Coronary artery (tissue), 2 donors: Measurements from ENCODE around the gene ZNF594.

ENCODE experiments used
- DNase-seq: peaks from one replicate; pipeline ENCODE4 v3.0.0-alpha.2; 2017; ENCODE audit warnings: low spot score
- H3K27ac ChIP-seq, 2 donors: fragments of 200-600 bp; sonication (generic); one replicate each; pipeline ENCODE4 v1.5.1; 2016 to 2019
- H3K4me3 ChIP-seq: fragments of 200-600 bp; sonication (generic); 2 replicates; pipeline ENCODE4 v1.5.1; 2016; ENCODE audit warnings: mild to moderate bottlenecking, moderate library complexity
- TF ChIP-seq, protein P1 (sequence below): fragments of 200-600 bp; sonication (generic); IDR thresholded peaks from one replicate; pipeline ENCODE4 v1.5.1; 2019; ENCODE audit warnings: antibody characterized with exemption

ZNF594 gene

DNA sequence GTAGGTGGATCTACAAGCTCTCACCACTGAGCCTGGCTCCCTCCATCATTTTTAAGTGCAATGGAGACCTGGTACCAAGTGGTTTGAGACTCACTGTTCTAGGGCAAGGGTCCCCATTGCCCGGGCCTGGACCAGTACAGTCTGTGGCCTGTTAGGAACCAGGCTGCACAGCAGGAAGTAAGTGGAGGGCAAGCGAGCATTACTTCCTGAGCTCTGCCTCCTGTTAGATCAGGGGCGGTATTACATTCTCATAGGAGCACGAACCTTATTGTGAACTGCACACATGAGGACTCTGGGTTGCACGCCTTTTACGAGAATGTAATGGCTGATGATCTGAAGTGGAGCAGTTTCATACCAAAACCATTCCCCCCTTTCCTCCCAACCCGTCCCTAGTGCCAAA lies 6.8 kb upstream of the ZNF594 start:
- no peak for DNase-seq
- no peak overlapping the region for H3K4me3 ChIP-seq
- TF ChIP-seq, protein P1, sequence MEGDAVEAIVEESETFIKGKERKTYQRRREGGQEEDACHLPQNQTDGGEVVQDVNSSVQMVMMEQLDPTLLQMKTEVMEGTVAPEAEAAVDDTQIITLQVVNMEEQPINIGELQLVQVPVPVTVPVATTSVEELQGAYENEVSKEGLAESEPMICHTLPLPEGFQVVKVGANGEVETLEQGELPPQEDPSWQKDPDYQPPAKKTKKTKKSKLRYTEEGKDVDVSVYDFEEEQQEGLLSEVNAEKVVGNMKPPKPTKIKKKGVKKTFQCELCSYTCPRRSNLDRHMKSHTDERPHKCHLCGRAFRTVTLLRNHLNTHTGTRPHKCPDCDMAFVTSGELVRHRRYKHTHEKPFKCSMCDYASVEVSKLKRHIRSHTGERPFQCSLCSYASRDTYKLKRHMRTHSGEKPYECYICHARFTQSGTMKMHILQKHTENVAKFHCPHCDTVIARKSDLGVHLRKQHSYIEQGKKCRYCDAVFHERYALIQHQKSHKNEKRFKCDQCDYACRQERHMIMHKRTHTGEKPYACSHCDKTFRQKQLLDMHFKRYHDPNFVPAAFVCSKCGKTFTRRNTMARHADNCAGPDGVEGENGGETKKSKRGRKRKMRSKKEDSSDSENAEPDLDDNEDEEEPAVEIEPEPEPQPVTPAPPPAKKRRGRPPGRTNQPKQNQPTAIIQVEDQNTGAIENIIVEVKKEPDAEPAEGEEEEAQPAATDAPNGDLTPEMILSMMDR: no peak
- H3K27ac ChIP-seq: no peak overlapping the region

DNA sequence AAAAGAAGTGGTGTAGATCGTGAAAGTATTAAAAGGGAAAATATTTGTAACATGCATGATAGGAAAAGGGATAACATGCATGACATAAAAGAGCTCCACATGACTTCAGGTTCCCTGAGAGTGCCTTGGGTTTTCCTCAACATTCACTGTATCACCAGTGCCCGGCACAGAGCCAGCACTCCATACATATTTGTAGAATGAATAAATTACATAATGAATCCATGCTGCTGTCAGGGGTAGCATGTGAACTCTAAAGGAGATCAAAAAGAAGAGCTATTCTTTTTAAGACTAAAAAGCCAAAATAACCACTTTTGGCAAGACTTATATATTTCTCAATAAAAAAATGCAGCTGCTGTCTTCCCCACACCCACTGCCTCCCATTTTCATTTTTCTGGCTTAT lies 2.7 kb upstream of the ZNF594 start:
- no peak for DNase-seq
- TF ChIP-seq, protein P1: no peak
- H3K27ac ChIP-seq: no peak overlapping the region
- H3K4me3 ChIP-seq: no peak overlapping the region

DNA sequence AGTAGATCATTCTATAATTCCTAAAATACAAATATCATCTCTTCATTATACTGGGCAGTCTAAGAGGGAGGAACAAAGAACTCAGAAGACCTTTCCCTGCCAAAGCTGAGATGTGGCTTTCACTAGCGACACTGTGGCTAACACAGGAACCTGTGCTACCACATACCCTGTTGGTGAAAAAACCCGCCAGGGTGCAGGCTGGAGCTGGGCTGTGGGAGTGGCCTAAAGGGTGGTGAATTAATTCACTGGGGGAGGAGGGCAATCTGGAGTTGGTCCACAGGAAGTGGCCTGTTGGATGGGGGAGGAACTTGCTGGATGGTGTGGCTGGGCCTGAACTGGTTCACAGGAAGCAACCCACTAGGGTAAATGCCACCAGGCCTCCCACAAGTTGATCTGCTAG lies 7.4 kb downstream of the ZNF594 start:
- Histone ChIP-seq H3K4me3 (no peak overlapping the region), H3K27ac (no peak overlapping the region)
- no peak for DNase-seq
- TF ChIP-seq, protein P1: no peak

DNA sequence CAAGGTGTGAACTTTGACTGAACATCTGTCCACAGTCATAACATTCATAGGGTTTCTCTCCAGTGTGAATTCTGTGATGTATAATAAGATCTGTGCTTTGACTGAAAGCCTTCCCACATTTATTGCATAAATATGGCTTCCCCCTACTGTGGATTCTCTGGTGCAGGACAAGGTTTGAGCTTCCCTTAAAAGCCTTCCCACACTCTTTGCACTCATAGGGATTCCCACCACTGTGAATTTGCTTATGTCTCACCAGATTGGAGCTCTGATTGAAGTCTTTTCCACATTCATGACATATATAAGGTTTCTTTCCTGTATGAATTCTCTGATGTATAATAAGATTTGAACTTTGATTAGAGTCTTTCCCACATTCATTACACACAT lies 8.3 kb downstream of the ZNF594 start:
- no peak for DNase-seq
- TF ChIP-seq, protein P1: no peak
- H3K27ac ChIP-seq: no peak overlapping the region
- H3K4me3 ChIP-seq: no peak overlapping the region

DNA sequence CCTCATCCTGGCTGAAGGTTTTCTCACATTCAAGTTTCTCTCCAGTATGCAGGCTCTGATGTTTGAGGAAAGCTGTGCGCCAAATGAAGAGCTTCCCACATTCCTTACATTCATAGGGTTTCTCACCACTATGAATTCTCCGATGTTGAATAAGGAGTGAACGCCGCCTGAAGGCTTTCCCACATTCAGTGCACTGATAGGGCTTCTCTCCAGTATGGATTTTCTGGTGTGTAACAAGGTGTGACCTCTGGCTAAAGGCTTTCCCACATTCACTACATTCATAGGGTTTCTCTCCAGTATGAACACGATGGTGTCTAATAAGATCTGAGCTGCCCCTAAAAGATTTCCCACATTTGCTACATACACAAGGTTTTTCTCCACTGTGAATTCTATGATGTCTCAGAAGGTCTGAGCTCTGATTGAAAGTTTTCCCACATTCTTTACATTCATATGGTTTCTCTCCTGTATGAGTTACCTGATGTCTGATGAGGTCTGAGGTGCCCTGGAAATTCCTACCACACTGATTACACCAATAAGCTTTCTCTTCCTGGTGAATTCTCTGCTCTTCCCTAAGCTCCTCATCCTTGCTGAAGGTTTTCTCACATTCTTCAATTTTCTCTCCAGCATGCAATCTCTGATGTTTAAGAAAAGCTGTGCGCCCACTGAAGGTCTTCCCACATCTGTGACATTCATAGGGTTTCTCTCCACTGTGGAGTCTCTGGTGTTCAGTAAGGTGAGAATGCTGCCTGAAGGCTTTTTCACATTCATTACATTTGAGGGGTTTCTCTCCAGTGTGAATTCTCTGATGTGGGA lies 8.9 kb downstream of the ZNF594 start:
- no peak overlapping the region for H3K4me3 ChIP-seq
- TF ChIP-seq, protein P1: no peak
- no peak overlapping the region for H3K27ac ChIP-seq
- no peak for DNase-seq

DNA sequence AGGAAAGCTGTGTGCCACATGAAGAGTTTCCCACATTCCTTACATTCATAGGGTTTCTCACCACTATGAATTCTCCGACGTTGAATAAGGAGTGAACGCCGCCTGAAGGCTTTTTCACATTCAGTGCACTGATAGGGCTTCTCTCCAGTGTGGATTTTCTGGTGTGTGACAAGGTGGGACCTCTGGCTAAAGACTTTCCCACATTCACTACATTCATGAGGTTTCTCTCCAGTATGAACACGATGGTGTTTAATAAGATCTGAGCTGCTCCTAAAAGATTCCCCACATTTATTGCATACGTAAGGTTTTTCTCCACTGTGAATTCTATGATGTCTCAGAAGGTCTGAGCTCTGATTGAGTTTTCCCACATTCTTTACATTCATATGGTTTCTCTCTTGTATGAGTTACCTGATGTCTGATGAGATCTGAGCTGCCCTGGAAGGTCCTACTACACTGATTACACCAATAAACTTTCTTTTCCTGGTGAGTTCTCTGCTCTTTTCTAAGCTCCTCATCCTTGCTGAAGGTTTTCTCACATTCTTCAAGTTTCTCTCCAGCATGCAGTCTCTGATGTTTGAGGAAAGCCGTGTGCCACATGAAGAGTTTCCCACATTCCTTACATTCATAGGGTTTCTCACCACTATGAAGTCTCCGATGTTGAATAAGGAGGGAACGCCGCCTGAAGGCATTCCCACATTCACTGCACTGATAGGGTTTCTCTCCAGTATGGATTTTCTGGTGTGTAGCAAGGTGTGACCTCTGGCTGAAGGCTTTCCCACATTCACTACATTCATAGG lies 10.0 kb downstream of the ZNF594 start:
- TF ChIP-seq, protein P1: no peak
- Histone ChIP-seq H3K27ac (no peak overlapping the region), H3K4me3 (no peak overlapping the region)
- no peak for DNase-seq
